ENCODE measurements around the gene GBA3.

GRCh38 chr4:22678940-22679854 is 13.5 kb upstream of the GBA3 start:
- TF ChIP-seq ESRRG (CRISPR knock-in tag; IDR thresholded peaks at IDR 0.05) (no peak), ZFP3 (CRISPR knock-in tag; IDR thresholded peaks at IDR 0.05) (no peak), ISL1 (CRISPR knock-in tag; IDR thresholded peaks at IDR 0.05) (no peak), RARB (CRISPR knock-in tag; IDR thresholded peaks at IDR 0.05) (no peak), TCF4 (CRISPR knock-in tag; IDR thresholded peaks at IDR 0.05; ENCODE audit: borderline replicate concordance) (no peak), BACH2 (CRISPR knock-in tag; IDR thresholded peaks at IDR 0.05; ENCODE audit: borderline replicate concordance) (no peak), ZC3H10 (CRISPR knock-in tag; IDR thresholded peaks at IDR 0.05) (no peak), GLIS3 (CRISPR knock-in tag; IDR thresholded peaks at IDR 0.05) (no peak), PPARA (CRISPR knock-in tag; IDR thresholded peaks at IDR 0.05; ENCODE audit: borderline replicate concordance) (no peak), ARNTL (CRISPR knock-in tag; IDR thresholded peaks at IDR 0.05; ENCODE audit: borderline replicate concordance, low read depth) (no peak), PATZ1 (CRISPR knock-in tag; IDR thresholded peaks at IDR 0.05; ENCODE audit: borderline replicate concordance) (no peak), OSR1 (CRISPR knock-in tag; IDR thresholded peaks at IDR 0.05) (no peak), CSDC2 (CRISPR knock-in tag; IDR thresholded peaks at IDR 0.05) (no peak), TSHZ2 (CRISPR knock-in tag; IDR thresholded peaks at IDR 0.05) (no peak)

Data from SK-N-SH treated with all-trans-retinoic acid at 6 μM for 48 hours (cell line).